Liver (tissue), 9 donors: ENCODE results near the gene ABAT. TPM values are rescaled to one million over a fixed set of nuclear protein-coding genes. Genes with fewer than 3 reads are reported as not detected.

Experiments used
- DNase-seq: peaks from one replicate; pipeline ENCODE4 v3.0.0-alpha.2; 2017; ENCODE audit warnings: low spot score
- H3K27ac ChIP-seq, 2 donors: one replicate each; pipeline ENCODE4 v1.7.0; 2013; ENCODE audit warnings: inconsistent platforms in 2 of 2, low read length in 2 of 2, control low read depth in 1 of 2, low read depth in 1 of 2, mild to moderate bottlenecking in 1 of 2
- H3K27me3 ChIP-seq, 4 donors: one replicate each; pipeline versions ENCODE4 v1.6.1 to v1.7.0; 2013; ENCODE audit warnings: low read length in 3 of 4, inconsistent platforms in 1 of 4, mild to moderate bottlenecking in 1 of 4, moderate library complexity in 1 of 4; ENCODE audit not compliant: control insufficient read depth in 4 of 4, insufficient read depth in 4 of 4
- H3K36me3 ChIP-seq, 4 donors: one replicate each; pipeline versions ENCODE4 v1.6.1 to v1.7.0; 2013; ENCODE audit warnings: low read length in 3 of 4, mild to moderate bottlenecking in 3 of 4, low read depth in 1 of 4, moderate library complexity in 1 of 4; ENCODE audit not compliant: control insufficient read depth in 4 of 4, insufficient read depth in 3 of 4
- H3K4me1 ChIP-seq, 4 donors: one replicate each; pipeline versions ENCODE4 v1.6.1 to v1.7.0; 2013; ENCODE audit warnings: low read length in 3 of 4, mild to moderate bottlenecking in 3 of 4, moderate library complexity in 1 of 4; ENCODE audit not compliant: control insufficient read depth in 4 of 4, insufficient read depth in 4 of 4
- H3K4me3 ChIP-seq, 3 donors: one replicate each; pipeline versions ENCODE4 v1.6.1 to v1.7.0; 2013; ENCODE audit warnings: low read length in 3 of 3, control low read depth in 1 of 3, low read depth in 1 of 3, mild to moderate bottlenecking in 1 of 3
- H3K9ac ChIP-seq, 2 donors: one replicate each; pipeline ENCODE4 v1.7.0; 2013; ENCODE audit warnings: low read length in 2 of 2, mild to moderate bottlenecking in 2 of 2, moderate library complexity in 2 of 2, control low read depth in 1 of 2, low read depth in 1 of 2
- H3K9me3 ChIP-seq, 4 donors: one replicate each; pipeline versions ENCODE4 v1.6.1 to v1.7.0; 2013; ENCODE audit warnings: low read length in 3 of 4; ENCODE audit not compliant: control insufficient read depth in 4 of 4
- EGR1 ChIP-seq, 2 donors: IDR thresholded peaks; 2 replicates each; pipeline ENCODE4 v1.6.1; 2016 to 2018; ENCODE audit warnings: antibody characterized with exemption in 2 of 2, low read depth in 2 of 2
- FOXA1 ChIP-seq: IDR thresholded peaks from 2 replicates; pipeline ENCODE4 v1.6.1; 2016; ENCODE audit warnings: antibody characterized with exemption
- FOXA2 ChIP-seq: IDR thresholded peaks from 2 replicates; pipeline ENCODE4 v1.6.1; 2016; ENCODE audit warnings: antibody characterized with exemption
- GABPA ChIP-seq, 2 donors: IDR thresholded peaks in 1 of 2; conservative IDR thresholded peaks in 1 of 2; 2 replicates each; pipeline ENCODE4 v1.6.1; 2016; ENCODE audit warnings: antibody characterized with exemption in 2 of 2, mild to moderate bottlenecking in 1 of 2, moderate library complexity in 1 of 2
- HNF4A ChIP-seq, 2 donors: conservative IDR thresholded peaks; 2 replicates each; pipeline ENCODE4 v1.6.1; 2016; ENCODE audit warnings: antibody characterized with exemption in 2 of 2, mild to moderate bottlenecking in 2 of 2
- HNF4G ChIP-seq: IDR thresholded peaks from 2 replicates; pipeline ENCODE4 v1.6.1; 2016; ENCODE audit warnings: antibody characterized with exemption
- JUND ChIP-seq, 2 donors: IDR thresholded peaks; 2 replicates each; pipeline ENCODE4 v1.6.1; 2016; ENCODE audit warnings: antibody characterized with exemption in 2 of 2
- NR2F2 ChIP-seq: IDR thresholded peaks from 2 replicates; pipeline ENCODE4 v1.6.1; 2016; ENCODE audit warnings: antibody characterized with exemption
- RAD21 ChIP-seq, 2 donors: IDR thresholded peaks; 2 replicates each; pipeline ENCODE4 v1.6.1; 2016; ENCODE audit warnings: antibody characterized with exemption in 2 of 2, mild to moderate bottlenecking in 2 of 2
- RXRA ChIP-seq, 2 donors: IDR thresholded peaks; 2 replicates each; pipeline ENCODE4 v1.6.1; 2017 to 2018; ENCODE audit warnings: antibody characterized with exemption in 2 of 2, mild to moderate bottlenecking in 1 of 2
- SP1 ChIP-seq: IDR thresholded peaks from 2 replicates; pipeline ENCODE4 v1.6.1; 2018; ENCODE audit warnings: antibody characterized with exemption, mild to moderate bottlenecking
- TAF1 ChIP-seq: conservative IDR thresholded peaks from 2 replicates; pipeline ENCODE4 v1.6.1; 2016; ENCODE audit warnings: antibody characterized with exemption, mild to moderate bottlenecking
- YY1 ChIP-seq: IDR thresholded peaks from 2 replicates; pipeline ENCODE4 v1.6.1; 2016; ENCODE audit warnings: antibody characterized with exemption, mild to moderate bottlenecking
- WGBS: extraction: QIAGEN DNeasy Blood & Tissue Kit; methylation state at CpG from one replicate; pipeline ENCODE4 v1.1.7; 2013; 5-methylcytosine and 5-hydroxymethylcytosine counted together
- polyA plus RNA-seq, 2 donors: library from polyadenylated mRNA; stranded (reverse) in 1 of 2; unstranded in 1 of 2; fragments of 200-250 nt in 1 of 2; fragments of >200 nt in 1 of 2; fragmentation: Nextera tagmentation in 1 of 2; extraction: Ambion mirVana in 1 of 2; gene quantifications; one replicate each; pipeline versions ENCODE4 v1.2.1 to v1.2.3, GENCODE V29; 2013 to 2015
- total RNA-seq, 2 donors: library from RNA; depleted of rRNA; stranded (reverse); fragments of >200 nt; gene quantifications; one replicate each; pipeline ENCODE4 v1.2.3, GENCODE V29; 2014
- TF ChIP-seq, protein P1 (sequence below): IDR thresholded peaks from 2 replicates; pipeline ENCODE4 v1.6.1; 2016; ENCODE audit warnings: antibody characterized with exemption
- TF ChIP-seq, protein P2 (sequence below): fragments of 150-350 bp; IDR thresholded peaks from 2 replicates; pipeline ENCODE4 v1.5.1; 2017; ENCODE audit warnings: improper control_type of control experiment, low read depth, low read length; ENCODE audit not compliant: missing input control
- TF ChIP-seq, protein P3 (sequence below): IDR thresholded peaks from 2 replicates; pipeline ENCODE4 v1.6.1; 2016; ENCODE audit warnings: antibody characterized with exemption, mild to moderate bottlenecking
- TF ChIP-seq, protein P4 (sequence below): IDR thresholded peaks from 2 replicates; pipeline ENCODE4 v1.6.1; 2016; ENCODE audit warnings: antibody characterized with exemption
- TF ChIP-seq, protein P5 (sequence below): IDR thresholded peaks from 2 replicates; pipeline ENCODE4 v1.6.1; 2016; ENCODE audit warnings: antibody characterized with exemption
- donor health status: healthy.
- donor health status: healthy.
- donor health status: healthy.
- donor health status: healthy.
- donor health status: healthy.

ABAT gene
- total and polyA plus RNA-seq, 4 donors, result 52.4 to 205 (median 141) TPM

DNA sequence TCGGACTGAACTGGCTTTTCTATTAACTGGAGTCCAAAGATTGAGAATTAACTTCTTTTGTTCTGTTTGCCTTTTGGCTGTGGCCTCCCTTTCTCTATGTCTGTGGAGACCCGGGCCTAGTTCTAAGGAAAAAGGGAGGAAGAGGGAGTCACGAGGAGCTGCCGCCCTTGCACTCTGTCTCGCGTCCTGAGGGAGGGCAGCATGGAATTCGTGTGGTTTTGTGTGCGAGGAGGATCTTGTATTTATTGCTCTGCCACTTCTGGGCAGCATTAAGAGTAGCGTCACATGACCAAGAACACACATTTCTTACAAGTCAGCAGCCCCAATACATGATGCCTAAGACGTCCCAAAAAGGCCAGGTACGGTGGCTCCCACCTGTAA is 29.3 kb upstream of the ABAT start (continued):
- TF ChIP-seq EGR1 (IDR thresholded peaks at IDR 0.05; ENCODE audit: low read depth in 2 of 2), result no peak
- TF ChIP-seq, protein P1, sequence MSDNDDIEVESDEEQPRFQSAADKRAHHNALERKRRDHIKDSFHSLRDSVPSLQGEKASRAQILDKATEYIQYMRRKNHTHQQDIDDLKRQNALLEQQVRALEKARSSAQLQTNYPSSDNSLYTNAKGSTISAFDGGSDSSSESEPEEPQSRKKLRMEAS, result no peak
- TF ChIP-seq, protein P2, sequence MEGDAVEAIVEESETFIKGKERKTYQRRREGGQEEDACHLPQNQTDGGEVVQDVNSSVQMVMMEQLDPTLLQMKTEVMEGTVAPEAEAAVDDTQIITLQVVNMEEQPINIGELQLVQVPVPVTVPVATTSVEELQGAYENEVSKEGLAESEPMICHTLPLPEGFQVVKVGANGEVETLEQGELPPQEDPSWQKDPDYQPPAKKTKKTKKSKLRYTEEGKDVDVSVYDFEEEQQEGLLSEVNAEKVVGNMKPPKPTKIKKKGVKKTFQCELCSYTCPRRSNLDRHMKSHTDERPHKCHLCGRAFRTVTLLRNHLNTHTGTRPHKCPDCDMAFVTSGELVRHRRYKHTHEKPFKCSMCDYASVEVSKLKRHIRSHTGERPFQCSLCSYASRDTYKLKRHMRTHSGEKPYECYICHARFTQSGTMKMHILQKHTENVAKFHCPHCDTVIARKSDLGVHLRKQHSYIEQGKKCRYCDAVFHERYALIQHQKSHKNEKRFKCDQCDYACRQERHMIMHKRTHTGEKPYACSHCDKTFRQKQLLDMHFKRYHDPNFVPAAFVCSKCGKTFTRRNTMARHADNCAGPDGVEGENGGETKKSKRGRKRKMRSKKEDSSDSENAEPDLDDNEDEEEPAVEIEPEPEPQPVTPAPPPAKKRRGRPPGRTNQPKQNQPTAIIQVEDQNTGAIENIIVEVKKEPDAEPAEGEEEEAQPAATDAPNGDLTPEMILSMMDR, result no peak

DNA sequence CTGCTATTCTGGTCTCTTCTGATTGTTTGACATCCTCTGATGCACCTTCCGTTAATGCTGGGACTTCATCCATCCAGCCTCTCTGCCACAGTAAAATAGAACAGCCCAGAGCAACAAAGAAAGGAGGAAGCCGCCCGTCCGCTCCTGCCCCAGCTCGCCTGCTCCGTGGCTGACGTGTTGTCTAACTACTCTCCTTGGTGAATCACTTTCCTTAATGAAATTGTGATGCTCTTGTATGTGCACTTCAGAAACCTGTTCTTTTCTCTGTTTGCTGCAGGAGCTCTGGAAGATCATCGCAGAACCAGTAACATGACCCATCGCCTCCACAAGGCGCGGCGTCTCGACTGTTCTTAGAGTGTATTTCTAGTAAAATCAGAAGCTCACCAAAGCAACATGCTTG is 28.6 kb upstream of the ABAT start:
- Histone ChIP-seq H3K27ac (no peak overlapping the region), H3K27me3 (no peaks in the 10 kb centered on the region), H3K9me3 (no peaks in the 10 kb centered on the region), H3K36me3 (peaks cover 24 to 74% (median 49%) of the 10 kb centered on the region in 4 donors), H3K9ac (no peak overlapping the region), H3K4me3 (no peak overlapping the region), H3K4me1 (no peaks in the 10 kb centered on the region)
- WGBS, result 95% methylated on average over 13 of the region's 13 CpGs
- TF ChIP-seq NR2F2 (no peak), FOXA2 (no peak), FOXA1 (no peak), GABPA (IDR thresholded peaks at IDR 0.05 in 1 of 2, conservative IDR thresholded peaks at IDR 0.05 in 1 of 2) (no peak), TAF1 (no peak), HNF4A (conservative IDR thresholded peaks at IDR 0.05) (no peak), SP1 (no peak), JUND (IDR thresholded peaks at IDR 0.05) (no peak), RAD21 (IDR thresholded peaks at IDR 0.05) (no peak), RXRA (IDR thresholded peaks at IDR 0.05) (no peak), HNF4G (no peak), YY1 (no peak)
- TF ChIP-seq, protein P3, sequence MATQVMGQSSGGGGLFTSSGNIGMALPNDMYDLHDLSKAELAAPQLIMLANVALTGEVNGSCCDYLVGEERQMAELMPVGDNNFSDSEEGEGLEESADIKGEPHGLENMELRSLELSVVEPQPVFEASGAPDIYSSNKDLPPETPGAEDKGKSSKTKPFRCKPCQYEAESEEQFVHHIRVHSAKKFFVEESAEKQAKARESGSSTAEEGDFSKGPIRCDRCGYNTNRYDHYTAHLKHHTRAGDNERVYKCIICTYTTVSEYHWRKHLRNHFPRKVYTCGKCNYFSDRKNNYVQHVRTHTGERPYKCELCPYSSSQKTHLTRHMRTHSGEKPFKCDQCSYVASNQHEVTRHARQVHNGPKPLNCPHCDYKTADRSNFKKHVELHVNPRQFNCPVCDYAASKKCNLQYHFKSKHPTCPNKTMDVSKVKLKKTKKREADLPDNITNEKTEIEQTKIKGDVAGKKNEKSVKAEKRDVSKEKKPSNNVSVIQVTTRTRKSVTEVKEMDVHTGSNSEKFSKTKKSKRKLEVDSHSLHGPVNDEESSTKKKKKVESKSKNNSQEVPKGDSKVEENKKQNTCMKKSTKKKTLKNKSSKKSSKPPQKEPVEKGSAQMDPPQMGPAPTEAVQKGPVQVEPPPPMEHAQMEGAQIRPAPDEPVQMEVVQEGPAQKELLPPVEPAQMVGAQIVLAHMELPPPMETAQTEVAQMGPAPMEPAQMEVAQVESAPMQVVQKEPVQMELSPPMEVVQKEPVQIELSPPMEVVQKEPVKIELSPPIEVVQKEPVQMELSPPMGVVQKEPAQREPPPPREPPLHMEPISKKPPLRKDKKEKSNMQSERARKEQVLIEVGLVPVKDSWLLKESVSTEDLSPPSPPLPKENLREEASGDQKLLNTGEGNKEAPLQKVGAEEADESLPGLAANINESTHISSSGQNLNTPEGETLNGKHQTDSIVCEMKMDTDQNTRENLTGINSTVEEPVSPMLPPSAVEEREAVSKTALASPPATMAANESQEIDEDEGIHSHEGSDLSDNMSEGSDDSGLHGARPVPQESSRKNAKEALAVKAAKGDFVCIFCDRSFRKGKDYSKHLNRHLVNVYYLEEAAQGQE, result no peak
- TF ChIP-seq, protein P2, result no peak
- TF ChIP-seq, protein P4, sequence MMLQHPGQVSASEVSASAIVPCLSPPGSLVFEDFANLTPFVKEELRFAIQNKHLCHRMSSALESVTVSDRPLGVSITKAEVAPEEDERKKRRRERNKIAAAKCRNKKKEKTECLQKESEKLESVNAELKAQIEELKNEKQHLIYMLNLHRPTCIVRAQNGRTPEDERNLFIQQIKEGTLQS, result no peak
- TF ChIP-seq, protein P5, sequence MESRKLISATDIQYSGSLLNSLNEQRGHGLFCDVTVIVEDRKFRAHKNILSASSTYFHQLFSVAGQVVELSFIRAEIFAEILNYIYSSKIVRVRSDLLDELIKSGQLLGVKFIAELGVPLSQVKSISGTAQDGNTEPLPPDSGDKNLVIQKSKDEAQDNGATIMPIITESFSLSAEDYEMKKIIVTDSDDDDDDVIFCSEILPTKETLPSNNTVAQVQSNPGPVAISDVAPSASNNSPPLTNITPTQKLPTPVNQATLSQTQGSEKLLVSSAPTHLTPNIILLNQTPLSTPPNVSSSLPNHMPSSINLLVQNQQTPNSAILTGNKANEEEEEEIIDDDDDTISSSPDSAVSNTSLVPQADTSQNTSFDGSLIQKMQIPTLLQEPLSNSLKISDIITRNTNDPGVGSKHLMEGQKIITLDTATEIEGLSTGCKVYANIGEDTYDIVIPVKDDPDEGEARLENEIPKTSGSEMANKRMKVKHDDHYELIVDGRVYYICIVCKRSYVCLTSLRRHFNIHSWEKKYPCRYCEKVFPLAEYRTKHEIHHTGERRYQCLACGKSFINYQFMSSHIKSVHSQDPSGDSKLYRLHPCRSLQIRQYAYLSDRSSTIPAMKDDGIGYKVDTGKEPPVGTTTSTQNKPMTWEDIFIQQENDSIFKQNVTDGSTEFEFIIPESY, result no peak
- DNase-seq, result no peak
